Pancreas (tissue), 10 donors: ENCODE data around the gene TMEM271. TPM values are rescaled to one million over a fixed set of nuclear protein-coding genes. Genes with fewer than 3 reads are reported as not detected.

Experiments used
- ATAC-seq, 4 donors: fragments of 200-7000 bp; cut with Tn5 transposase; one replicate each; pipeline versions ENCODE4 v1.8.0 to v1.9.1; 2020; ENCODE audit warnings: mild to moderate bottlenecking in 4 of 4, moderate library complexity in 4 of 4
- DNase-seq, 6 donors: peaks; one replicate each; pipeline ENCODE4 v3.0.0-alpha.2; 2020
- FAIRE-seq: peaks from 2 replicates; lab custom pipeline; 2012; peaks lifted over from hg19 to GRCh38; lab: Jason Lieb, UNC
- H3K27ac ChIP-seq, 4 donors: fragments of 200-600 bp; sonication (generic); 1 replicate in 3 of 4; 2 replicates in 1 of 4; pipeline versions ENCODE4 v1.5.0 to v1.8.0; 2020
- H3K27me3 ChIP-seq, 4 donors: fragments of 200-600 bp; one replicate each; pipeline ENCODE4 v1.8.0; 2021
- H3K36me3 ChIP-seq, 3 donors: fragments of 200-600 bp; sonication (generic) in 1 of 3; one replicate each; pipeline versions ENCODE4 v1.5.0 to v1.8.0; 2020 to 2021
- H3K4me1 ChIP-seq, 3 donors: fragments of 200-600 bp; one replicate each; pipeline ENCODE4 v1.8.0; 2021
- H3K4me3 ChIP-seq, 4 donors: fragments of 200-600 bp; sonication (generic) in 2 of 4; one replicate each; pipeline versions ENCODE4 v1.5.0 to v1.8.0; 2020 to 2021
- H3K9me3 ChIP-seq, 4 donors: fragments of 200-600 bp; one replicate each; pipeline ENCODE4 v1.8.0; 2021
- CTCF ChIP-seq, 4 donors: fragments of 200-600 bp; sonication (generic) in 3 of 4; IDR thresholded peaks; one replicate each; pipeline versions ENCODE4 v1.5.0 to v1.8.0; 2021; ENCODE audit warnings: antibody characterized with exemption in 4 of 4
- WGBS, 2 donors: extraction: QIAGEN DNeasy Blood & Tissue Kit; methylation state at CpG; one replicate each; pipeline ENCODE4 v1.1.7; 2013; 5-methylcytosine and 5-hydroxymethylcytosine counted together
- intact Hi-C, 3 donors: fragments of 100-400 bp; cut with DNase I; formaldehyde crosslinking; loops; one replicate each; pipeline versions ENCODE4 v1.11.1 to v1.14.2; 2022
- polyA plus RNA-seq, 2 donors: library from polyadenylated mRNA; stranded (reverse); fragments of 200-250 nt; gene quantifications; one replicate each; pipeline ENCODE4 v1.2.3, GENCODE V29; 2013
- total RNA-seq, 6 donors: library from RNA; stranded (reverse); fragmentation: NEBNext Ultra II Directional in 4 of 6; extraction: Animal tissue kit (Norgen Biotek cat#: 25700) in 4 of 6; gene quantifications; one replicate each; pipeline versions ENCODE4 v1.2.1 to v1.2.4, GENCODE V29; 2021 to 2023
- donor health status: healthy with polysubstance abuse.
- donor health status: DM: no; HTN: no; CAD: no; lungs with moderate emphysema.
- donor health status: DM: no; HTN: no; CAD: no.
- donor health status: control.
- donor health status: control.
- donor health status: Bipolar disorder and iron deficiency.
- donor health status: DM: yes; HTN: yes; CAD: no.
- donor health status: DM: no; HTN: no; CAD: no.
- donor health status: DM: no; HTN: no; CAD: no.
- donor health status: DM: yes; HTN: yes; CAD: no.

TMEM271 gene
- total RNA-seq (under 1 TPM in 4 of 6 donors, not detected in 2; 0.04 to 0.34 (median 0.21) TPM), polyA plus RNA-seq (under 1 TPM; 0.23 to 0.35 TPM)

GRCh38 chr4:576245-576821 is at the start of gene TMEM271:
TSS of gene TMEM271 (minus strand) at chr4:576295. CDS start at chr4:576062, 233 bp downstream.
- 0 to 3% methylated on average over 12 to 56 of the region's 60 CpGs for WGBS, 2 donors
- no peak for TF ChIP-seq CTCF (IDR thresholded peaks at IDR 0.05)
- FAIRE-seq, result no peak
- no peak for DNase-seq
- H3K36me3 ChIP-seq, result no peaks in the 10 kb centered on the region
- intact Hi-C loops, result no loop called here
- ATAC-seq, result no peak
- no peaks in the 10 kb centered on the region for H3K9me3 ChIP-seq
- H3K4me1 ChIP-seq, result no peaks in the 10 kb centered on the region
- peaks cover 5 to 17% (median 9%) of the 10 kb centered on the region in 4 donors for H3K27me3 ChIP-seq
- H3K27ac ChIP-seq, result no peak within 1 kb of the TSS
- H3K4me3 ChIP-seq, result no peak within 1 kb of the TSS

- WGBS, 2 donors, result 74 to 83% methylated on average over 39 of the region's 39 CpGs
- Histone ChIP-seq H3K4me1 (no peaks in the 10 kb centered on the region), H3K27ac (no peak overlapping the region), H3K27me3 (no peaks in the 10 kb centered on the region), H3K9me3 (no peaks in the 10 kb centered on the region), H3K36me3 (no peaks in the 10 kb centered on the region), H3K4me3 (no peak overlapping the region)
- intact Hi-C loops, result no loop called here
- no peak for FAIRE-seq
- no peak for ATAC-seq
- TF ChIP-seq CTCF (IDR thresholded peaks at IDR 0.05), result no peak
- no peak for DNase-seq
Measured at GRCh38 chr4:625631-626161, 49.6 kb upstream of the TMEM271 start.

GRCh38 chr4:624705-625590 is 48.9 kb upstream of the TMEM271 start, which contains the start of gene PDE6B:
TSS of gene PDE6B (plus strand) at chr4:625573. CDS start at chr4:625627, 54 bp downstream.
- no peak for TF ChIP-seq CTCF (IDR thresholded peaks at IDR 0.05)
- 64 to 74% methylated on average over 21 of the region's 21 CpGs for WGBS, 2 donors
- DNase-seq (no peak), FAIRE-seq (no peak), ATAC-seq (no peak)
- no peaks in the 10 kb centered on the region for H3K9me3 ChIP-seq
- intact Hi-C loops, result no loop called here
- H3K27me3 ChIP-seq, result no peaks in the 10 kb centered on the region
- H3K36me3 ChIP-seq, result no peaks in the 10 kb centered on the region
- H3K4me1 ChIP-seq, result no peaks in the 10 kb centered on the region
- H3K4me3 ChIP-seq, result no peak within 1 kb of the TSS
- no peak within 1 kb of the TSS for H3K27ac ChIP-seq

- Histone ChIP-seq H3K27ac (no peak overlapping the region), H3K36me3 (no peaks in the 10 kb centered on the region), H3K27me3 (no peaks in the 10 kb centered on the region), H3K9me3 (no peaks in the 10 kb centered on the region), H3K4me3 (no peak overlapping the region), H3K4me1 (no peaks in the 10 kb centered on the region)
- no peak for TF ChIP-seq CTCF (IDR thresholded peaks at IDR 0.05)
- intact Hi-C loops, result no loop called here
- FAIRE-seq, result no peak
- DNase-seq, result no peak
- 42 to 48% methylated on average over 28 to 29 of the region's 29 CpGs for whole genome bisulfite sequencing, 2 donors
- ATAC-seq, result no peak
Measured at GRCh38 chr4:623914-624566, 47.9 kb upstream of the TMEM271 start.
